Measurements from ENCODE around the gene ZBTB5. TPM values are rescaled to one million over a fixed set of nuclear protein-coding genes. Genes with fewer than 3 reads are reported as not detected.

Gene ZBTB5
- total RNA-seq, 1 experiment from 2014 or later = 17.2 TPM

DNA sequence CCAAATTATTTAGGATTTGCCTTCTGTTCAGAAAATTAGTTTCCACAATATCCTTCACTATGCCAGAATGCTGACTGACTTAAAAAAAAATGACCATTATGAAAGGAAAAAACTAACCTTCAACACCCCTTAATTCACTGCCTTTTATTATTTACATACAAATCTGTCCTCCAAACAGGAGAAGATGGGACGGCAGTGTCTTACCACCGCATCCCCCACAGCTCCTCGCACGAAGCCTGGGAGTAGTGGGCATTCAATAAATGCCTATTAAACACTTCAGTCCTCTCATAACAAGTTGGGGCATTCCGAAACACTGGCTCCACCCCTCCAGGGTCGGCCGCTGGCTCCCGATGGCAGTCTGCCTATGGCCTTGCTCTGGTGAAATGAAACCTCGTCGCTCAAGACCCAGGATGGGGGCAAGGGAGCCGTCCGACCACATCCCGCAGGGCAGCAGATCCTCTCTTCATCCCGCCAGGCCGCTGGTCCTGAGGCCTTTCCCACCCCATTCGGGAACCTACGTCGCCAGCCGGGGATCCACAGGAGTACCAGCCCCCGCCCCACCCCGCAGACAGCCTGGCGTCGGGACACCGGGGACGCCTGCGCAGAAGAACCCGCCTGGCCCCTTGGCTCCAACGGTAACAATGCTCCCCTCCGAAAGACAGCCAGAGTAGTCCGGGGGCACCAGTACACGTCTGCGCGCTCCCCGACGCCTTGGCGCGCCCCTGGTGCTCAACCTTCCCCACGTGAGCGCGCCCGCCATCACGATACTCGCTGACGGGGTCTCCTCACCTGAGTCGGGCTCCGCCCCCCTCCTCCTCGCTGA, 613 bp downstream of the ZBTB5 start:
- Histone ChIP-seq H3K27ac (ENCODE audit: low read depth, low read length, poor library complexity, severe bottlenecking) (peak overlapping the region; percentile 93), H3K4me1 (ENCODE audit: insufficient read depth, low read length, poor library complexity, severe bottlenecking) (peaks cover 24% of the 10 kb centered on the region), H3K9me3 (ENCODE audit: low read depth, low read length, poor library complexity, severe bottlenecking) (no peaks in the 10 kb centered on the region), H3K27me3 (replicated peaks; ENCODE audit: insufficient read depth, low read depth, low read length, poor library complexity) (no peaks in the 10 kb centered on the region), H3K36me3 (ENCODE audit: insufficient read depth, low read length, poor library complexity, severe bottlenecking) (no peaks in the 10 kb centered on the region), H3K4me3 (ENCODE audit: low read depth, low read length, poor library complexity, severe bottlenecking) (peak overlapping the region; percentile 98)
- no peak for TF ChIP-seq CTCF (conservative IDR thresholded peaks at IDR 0.05; ENCODE audit: low read depth, low read length)
- ChIA-PET CTCF (no interaction called here), POLR2A (ENCODE audit: low non-redundant PET) (interaction anchor here (0.6 to 0.7 kb wide), 2 partner anchors 15 to 299 kb away, joined by 3 read pairs; no protein-coding TSS in a partner anchor)
- TSS peak; percentile 47 for BruUV-seq (replicated peaks)
- intact Hi-C loops (cut with micrococcal nuclease; ENCODE audit: unreplicated experiment) = no loop called here
- DNase-seq (ENCODE audit: low spot score) = peak; percentile 81

- CTCF ChIA-PET = no interaction called here
- intact Hi-C loops (cut with micrococcal nuclease; ENCODE audit: unreplicated experiment) = no loop called here
- H3K4me3 ChIP-seq (ENCODE audit: low read depth, low read length, poor library complexity, severe bottlenecking) = peak overlapping the region; percentile 98
- H3K36me3 ChIP-seq (ENCODE audit: insufficient read depth, low read length, poor library complexity, severe bottlenecking) = no peaks in the 10 kb centered on the region
- no TSS peak for BruUV-seq (replicated peaks)
- TF ChIP-seq CTCF (conservative IDR thresholded peaks at IDR 0.05; ENCODE audit: low read depth, low read length) (no peak), EZH2 (IDR thresholded peaks at IDR 0.05; ENCODE audit: borderline replicate concordance, low read depth, low read length, poor library complexity, severe bottlenecking) (no peak)
- no peaks in the 10 kb centered on the region for H3K9me3 ChIP-seq (ENCODE audit: low read depth, low read length, poor library complexity, severe bottlenecking)
- peak overlapping the region; percentile 93 for H3K27ac ChIP-seq (ENCODE audit: low read depth, low read length, poor library complexity, severe bottlenecking)
- POLR2A ChIA-PET (ENCODE audit: low non-redundant PET) = no interaction called here
- no peak for DNase-seq (ENCODE audit: low spot score)
- no peaks in the 10 kb centered on the region for H3K27me3 ChIP-seq (replicated peaks; ENCODE audit: insufficient read depth, low read depth, low read length, poor library complexity)
- peaks cover 26% of the 10 kb centered on the region for H3K4me1 ChIP-seq (ENCODE audit: insufficient read depth, low read length, poor library complexity, severe bottlenecking)
Measured at GRCh38 chr9:37464006-37464405, 1.2 kb downstream of the ZBTB5 start.

- no peaks in the 10 kb centered on the region for H3K9me3 ChIP-seq (ENCODE audit: low read depth, low read length, poor library complexity, severe bottlenecking)
- ChIA-PET CTCF (no interaction called here), POLR2A (ENCODE audit: low non-redundant PET) (no interaction called here)
- H3K27me3 ChIP-seq (replicated peaks; ENCODE audit: insufficient read depth, low read depth, low read length, poor library complexity) = no peaks in the 10 kb centered on the region
- no peak overlapping the region for H3K4me3 ChIP-seq (ENCODE audit: low read depth, low read length, poor library complexity, severe bottlenecking)
- TF ChIP-seq CTCF (conservative IDR thresholded peaks at IDR 0.05; ENCODE audit: low read depth, low read length) (no peak), EZH2 (IDR thresholded peaks at IDR 0.05; ENCODE audit: borderline replicate concordance, low read depth, low read length, poor library complexity, severe bottlenecking) (no peak)
- DNase-seq (ENCODE audit: low spot score) = no peak
- no TSS peak for BruUV-seq (replicated peaks)
- peaks cover 17% of the 10 kb centered on the region for H3K4me1 ChIP-seq (ENCODE audit: insufficient read depth, low read length, poor library complexity, severe bottlenecking)
- intact Hi-C loops (cut with micrococcal nuclease; ENCODE audit: unreplicated experiment) = no loop called here
- no peaks in the 10 kb centered on the region for H3K36me3 ChIP-seq (ENCODE audit: insufficient read depth, low read length, poor library complexity, severe bottlenecking)
- H3K27ac ChIP-seq (ENCODE audit: low read depth, low read length, poor library complexity, severe bottlenecking) = no peak overlapping the region
Measured at GRCh38 chr9:37456817-37457216, 8.4 kb downstream of the ZBTB5 start.

All from A673 (cell line).